GOT3 (cell line): ENCODE results near the gene CUL9.

Source experiments
- DNase-seq: peaks from one replicate; lab custom pipeline; 2025; ENCODE audit warnings: mixed read lengths; lab: John Stamatoyannopoulos, UW

The CUL9 gene

DNA sequence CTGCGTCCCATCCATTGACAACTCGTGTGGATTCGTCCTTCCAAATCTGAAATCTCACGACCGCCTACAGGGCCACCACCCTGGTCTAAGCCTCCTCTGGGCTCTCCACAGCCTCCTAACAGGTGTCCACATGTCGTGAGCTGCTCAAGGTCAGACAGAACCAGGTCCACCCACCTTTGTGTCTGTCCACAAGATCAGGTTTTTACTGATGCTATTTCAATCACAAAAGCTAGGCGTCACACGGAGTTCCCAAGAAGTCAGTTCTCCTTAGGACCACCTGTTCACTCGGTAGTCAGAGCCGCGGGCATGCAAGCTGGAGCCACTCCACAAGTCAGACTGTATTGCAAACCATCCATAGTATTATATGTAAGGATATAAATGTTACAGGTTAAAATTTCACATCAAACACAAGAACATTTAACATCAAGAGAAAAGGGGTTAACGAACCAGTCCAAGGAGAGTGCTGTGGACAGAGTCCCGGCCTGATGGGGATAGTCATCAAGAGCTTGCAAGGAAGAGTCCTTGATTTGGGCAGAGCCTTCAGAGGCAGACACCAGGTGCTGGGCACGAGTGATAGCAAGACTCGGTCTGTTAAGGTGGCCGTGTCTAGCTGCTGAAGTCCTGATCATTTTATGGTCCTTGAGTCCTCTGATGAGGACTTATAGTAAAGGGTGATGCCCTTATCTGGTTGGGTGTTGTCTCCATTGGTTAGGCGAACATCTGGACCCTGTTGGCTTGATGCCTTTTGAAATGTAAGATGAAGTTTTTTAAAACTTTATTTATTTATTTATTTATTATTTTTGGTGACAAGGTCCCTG lies 48.0 kb downstream of the CUL9 start:
- no peak for DNase-seq

DNA sequence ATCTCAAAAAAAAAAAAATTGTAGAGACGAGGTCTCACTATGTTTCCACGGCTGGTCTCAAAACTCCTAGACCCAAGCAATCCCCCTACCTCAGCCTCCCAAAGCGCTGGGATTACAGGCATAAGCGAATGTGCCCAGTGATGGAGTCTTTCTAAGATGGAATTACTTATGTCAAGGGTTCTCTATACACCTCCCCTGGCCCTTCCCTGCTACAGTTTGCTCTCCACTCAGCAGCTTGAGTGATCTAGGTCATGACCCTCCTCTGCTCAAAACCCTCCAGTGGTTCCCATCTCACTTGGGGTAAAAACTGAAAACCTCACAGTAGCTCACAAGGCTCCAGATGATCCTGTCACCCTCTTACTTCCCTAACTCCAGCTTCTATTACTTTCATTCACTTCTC lies 49.1 kb downstream of the CUL9 start:
- DNase-seq, result no peak

DNA sequence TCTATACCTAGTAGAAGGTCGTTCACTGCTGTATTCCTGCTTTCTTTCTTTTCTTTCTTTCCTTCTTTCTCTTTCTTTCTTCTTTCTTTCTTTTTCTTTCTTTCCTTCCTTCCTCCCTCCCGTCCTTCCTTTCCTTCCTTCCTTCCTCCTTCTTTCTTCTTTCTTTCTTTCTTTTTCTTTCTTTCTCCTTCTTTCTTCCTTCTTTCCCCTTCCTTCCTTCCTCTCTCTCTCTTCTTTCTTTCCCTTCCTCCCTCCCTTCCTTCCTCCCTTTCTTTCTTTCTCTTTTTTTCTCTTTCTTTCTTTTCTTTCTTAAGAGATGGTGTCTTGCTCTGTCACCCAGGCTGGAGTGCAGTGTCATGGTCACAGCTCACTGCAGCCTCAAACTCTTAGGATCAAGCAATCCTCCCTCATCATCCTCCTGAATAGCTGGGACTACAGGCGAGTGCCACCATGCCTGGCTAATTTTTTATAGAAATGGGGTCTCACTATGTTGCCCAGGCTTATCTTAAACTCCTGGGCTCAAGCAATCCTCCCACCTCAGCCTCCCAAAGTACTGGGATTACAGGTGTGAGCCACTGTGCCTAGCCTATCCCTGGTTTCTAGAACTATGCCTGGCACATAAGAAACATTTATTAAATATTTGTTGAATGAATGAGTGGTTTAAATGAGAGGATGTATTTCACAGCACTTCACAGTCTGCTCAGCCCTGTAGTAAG lies 49.9 kb downstream of the CUL9 start:
- DNase-seq, result no peak

DNA sequence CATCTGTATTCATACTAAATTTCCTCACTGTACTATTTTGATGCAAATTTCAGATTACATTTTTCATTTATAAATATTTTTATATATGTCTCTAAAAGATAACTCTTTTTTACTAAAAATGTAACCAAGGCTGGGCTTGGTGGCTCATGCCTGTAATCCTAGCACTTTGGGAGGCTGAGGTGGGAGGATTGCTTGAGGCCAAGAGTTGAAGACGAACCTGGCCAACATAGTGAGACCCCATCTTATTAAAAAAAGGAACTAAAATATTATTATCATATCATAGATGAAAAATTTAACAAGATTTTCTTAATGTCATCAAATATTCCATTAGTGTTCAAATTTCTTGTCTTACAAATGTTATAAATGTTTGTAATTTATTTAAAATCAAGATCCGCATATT lies 53.8 kb downstream of the CUL9 start:
- no peak for DNase-seq

DNA sequence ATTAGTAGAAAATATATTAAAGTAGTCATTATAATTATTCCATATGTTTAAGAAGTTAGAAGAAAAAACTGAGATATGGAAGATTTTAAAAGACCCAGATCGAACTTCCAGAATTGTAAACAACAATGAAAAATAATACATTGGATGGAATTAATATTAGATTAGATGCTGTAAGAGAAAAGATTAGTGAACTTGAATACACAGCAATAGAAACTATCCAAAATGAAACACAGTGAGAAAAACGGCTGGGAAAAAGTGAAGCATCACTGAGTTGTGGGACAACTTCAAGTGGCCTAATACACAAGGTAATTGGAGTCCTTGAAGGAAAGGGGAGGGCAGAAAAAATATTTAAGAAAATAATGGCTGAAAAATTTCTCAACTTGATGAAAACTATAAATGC lies 57.1 kb downstream of the CUL9 start:
- DNase-seq, result no peak

DNA sequence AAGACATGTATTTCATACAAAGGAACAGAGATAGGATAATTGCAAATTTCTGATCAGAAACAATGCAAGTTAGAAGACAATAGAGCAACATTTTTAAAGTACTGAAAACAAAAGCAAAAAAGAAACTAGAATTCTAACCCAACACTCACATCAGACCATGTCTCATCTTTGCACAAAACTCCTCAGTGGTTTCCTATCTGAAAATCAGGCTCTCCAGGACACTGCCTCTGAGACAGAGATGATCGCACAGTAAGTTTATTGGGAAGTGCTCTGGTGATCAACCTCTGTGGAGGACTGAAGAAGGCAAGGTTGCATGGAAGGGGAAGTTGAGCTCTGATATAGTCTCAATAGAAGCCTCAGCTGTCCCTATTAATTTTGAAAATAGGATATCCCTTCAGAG lies 59.0 kb downstream of the CUL9 start:
- no peak for DNase-seq

DNA sequence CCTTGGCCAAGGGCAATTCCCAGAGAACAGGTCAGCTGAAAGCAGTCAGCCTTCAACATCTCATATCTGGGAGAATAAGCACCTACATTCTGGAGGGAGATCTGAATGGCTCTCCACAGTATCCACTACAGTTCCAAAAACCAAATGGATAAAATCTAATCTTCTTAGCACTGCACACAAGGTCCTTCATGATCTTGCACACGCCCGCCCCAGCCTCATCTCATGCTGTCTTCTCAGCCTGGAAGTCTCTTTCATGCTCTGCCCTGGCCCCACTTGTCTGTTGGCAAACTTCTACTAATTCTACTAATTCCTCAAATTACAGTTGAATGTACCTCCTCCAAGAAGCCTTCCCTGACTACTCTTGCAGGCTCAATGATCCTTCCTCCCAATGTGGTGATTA lies 59.5 kb downstream of the CUL9 start:
- no peak for DNase-seq

DNA sequence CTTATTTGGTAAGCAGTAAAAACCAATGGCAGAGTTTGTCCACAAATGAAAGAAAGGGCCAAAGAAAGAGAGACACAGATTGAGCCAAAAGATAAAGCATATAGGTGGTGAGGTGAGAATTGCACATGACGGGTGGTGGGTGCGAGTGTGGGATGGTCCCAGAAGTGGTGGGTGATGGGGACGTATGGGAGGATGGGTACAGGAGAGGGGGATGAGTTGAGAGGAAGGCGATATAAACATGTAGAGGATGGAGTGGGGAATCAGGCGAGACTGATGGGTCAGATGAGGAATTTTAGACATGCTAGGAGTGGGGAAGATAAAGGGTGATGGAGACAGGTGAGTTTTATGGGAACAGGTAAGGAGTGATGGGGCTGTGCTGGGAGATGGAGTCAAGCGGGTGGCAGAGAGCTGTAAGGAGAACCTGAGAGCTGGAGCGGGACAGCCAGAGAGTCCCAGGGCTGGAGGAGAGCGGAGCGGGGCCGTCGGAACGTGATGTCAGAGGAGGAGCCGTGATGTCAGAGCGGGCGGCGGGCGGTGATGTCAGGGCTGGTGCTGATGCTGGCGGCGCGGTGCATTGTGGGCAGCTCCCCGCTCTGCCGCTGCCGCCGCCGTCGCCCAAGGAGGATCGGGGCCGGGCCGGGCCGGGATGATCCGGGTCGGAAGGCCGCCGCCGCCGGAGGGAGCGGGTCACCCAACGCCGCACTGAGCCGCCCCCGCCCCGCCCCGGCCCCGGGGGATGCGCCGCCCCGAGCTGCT lies 61.1 kb downstream of the CUL9 start, which contains the start of gene TTBK1:
Gene TTBK1 (plus strand): TSS at position 574 of the 756 bp plus-strand sequence. CDS start 3,180 bp downstream, outside the sequence.
- DNase-seq, result no peak

DNA sequence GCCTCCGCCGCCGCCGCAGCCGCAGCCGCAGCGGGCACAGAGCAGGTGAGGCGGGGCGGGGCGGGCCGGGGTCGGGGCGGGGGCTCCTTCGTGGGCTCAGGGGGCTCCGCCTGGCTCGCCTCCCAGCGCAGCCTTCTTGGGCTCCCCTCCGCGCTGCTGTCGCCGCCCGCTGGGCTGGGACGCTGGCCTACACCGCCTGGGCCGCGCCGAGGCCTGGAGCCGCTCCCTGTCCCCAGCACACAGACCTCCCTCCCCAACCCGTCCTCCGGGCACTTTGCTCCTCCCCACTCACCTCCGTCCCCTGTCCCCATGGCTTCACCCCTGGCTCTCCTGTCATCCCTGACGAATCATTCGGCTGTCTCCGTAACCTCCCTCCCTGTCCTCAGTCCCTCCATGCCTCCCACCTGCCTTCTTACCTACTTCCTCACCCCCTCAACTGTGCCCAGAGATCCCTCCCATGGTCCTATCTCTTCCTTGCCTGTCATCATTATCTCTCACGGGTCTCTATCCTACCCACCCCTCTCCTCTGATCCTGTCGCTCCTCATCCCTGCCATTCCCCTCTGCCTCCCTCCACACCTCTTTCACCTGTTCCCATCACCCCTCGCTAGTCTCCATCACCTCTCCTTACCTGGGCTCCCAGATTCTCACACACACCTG lies 61.8 kb downstream of the CUL9 start:
- DNase-seq, result no peak

DNA sequence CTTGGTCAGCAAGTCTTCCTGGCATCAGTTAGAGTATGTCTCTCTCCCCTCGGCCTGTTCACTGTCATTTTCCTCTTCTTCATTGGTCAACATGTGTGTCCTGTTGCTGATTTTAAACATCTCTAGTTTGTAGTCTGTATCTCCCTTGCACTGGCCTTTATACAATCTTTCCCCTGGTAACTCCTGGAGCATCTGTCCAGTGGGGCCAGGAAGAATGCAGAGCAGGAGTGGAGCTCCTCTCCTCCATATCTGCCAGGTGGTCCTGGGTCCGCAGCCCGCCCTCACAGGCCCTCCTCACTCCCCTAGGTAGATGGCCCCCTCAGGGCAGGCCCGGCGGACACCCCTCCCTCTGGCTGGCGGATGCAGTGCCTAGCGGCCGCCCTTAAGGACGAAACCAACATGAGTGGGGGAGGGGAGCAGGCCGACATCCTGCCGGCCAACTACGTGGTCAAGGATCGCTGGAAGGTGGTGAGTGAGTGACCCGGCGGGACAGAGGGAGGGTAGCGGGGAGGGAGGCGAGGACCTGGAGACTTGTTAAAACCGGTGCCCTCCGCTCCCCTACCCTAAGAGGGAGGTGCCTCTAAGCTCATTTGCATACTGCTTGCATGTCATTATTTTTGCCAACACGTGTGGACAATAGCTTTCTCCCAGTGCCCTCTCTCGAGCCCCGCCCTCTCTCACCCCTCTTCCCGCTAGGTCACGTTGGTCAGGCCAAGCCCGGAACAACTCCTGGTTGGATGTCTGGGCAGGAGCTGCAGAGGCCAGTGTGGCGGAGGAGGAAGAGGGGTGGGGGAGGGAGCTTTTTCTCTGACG lies 64.5 kb downstream of the CUL9 start:
- DNase-seq, result no peak

DNA sequence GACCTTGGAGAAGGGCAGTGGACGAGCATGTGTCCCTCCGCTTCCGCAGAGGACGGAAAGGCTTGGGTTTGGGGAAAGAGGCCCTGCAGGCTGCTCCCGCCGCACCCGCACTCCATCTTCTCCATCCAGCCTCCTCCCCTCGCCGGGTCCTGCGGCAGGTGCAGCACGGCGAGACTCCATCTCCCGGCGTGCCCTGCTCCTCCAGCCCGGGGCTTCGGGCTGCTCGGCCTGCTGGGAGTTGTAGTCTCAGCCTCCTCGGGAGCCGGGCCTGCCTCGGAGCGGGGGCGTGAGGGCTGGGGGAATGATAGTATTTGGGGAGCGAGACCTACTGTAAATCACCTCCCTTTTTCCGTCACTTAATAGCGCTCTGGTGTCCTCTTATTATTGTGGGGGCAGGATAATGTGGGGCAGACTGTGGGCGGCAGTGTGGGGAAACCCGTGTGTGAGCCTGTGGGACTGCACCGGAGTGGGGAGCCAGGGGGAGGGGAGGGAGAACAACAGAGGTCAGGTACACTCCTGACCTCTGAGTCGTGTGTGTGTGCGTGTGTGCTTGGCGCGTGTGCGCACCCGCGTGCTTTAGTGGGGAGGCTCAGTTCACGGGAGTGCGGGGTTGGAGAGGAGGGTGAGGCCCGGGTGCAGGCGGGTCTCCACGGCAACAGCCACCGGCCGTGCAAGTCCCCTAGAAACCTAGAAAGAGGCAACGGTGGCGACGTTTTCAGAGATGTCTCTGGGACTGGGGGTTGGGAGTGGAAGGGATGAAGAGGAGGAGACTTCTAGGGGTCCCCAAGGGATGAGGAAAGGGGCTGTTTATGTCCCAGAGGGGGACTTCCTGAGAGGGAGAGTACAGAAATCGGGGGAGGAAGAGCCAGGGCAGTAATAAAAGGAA lies 65.4 kb downstream of the CUL9 start:
- no peak for DNase-seq

DNA sequence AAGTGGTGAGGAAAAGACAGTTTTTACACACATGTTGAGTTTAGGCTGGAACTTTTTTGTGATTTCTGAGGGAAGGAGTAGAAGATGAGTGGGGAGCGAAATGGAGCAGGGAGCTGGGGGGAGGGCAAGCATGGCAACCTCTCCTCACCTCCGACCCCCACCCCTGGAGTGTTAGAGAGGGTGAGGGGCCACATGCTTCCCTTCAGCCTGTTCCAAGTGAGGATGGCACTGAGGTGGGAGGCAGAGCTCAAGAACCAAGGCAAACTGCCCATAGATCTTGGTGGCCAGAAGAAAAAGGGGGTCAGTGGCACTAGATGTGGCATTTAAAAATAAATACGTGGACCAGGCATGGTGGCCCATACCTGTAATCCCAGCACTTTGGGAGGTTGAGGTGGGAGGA lies 66.1 kb downstream of the CUL9 start:
- no peak for DNase-seq

DNA sequence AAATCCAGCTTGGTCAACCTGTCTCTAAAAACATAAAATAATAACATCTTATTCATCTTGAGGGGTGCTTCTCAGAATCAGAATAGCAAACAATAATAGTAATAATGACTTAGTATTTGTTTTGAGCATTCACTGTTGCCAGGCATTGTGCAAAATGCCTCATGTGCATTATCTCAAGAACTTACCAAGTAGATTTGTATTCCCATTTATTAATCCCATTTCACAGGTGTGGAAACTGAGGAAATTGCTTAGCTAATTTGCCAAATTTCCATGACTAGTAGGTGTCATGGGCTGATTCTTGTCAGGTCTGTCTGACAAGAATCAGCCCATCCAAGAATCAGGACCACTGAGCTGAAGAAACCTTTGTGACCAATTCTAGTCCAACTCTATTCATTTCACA lies 66.8 kb downstream of the CUL9 start:
- DNase-seq, result no peak

DNA sequence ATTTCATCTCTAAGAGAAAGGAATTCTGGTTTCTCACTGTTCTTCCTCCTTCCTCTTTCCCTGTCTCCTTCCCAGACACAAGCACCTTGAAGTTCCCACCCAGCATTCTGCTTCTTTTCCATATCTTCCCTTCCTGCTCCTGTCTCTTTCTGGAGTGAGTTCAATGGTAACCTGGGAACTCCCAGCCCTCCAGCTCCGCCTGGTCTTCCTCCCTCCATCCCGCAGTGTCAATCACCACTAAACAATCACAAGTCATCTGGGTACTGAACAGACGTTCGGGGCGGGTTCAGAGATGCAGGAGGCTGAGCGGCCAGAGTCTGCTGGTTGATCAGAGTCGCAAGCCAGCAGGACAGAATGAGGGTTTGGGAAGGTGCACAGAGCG lies 69.0 kb downstream of the CUL9 start:
- no peak for DNase-seq

DNA sequence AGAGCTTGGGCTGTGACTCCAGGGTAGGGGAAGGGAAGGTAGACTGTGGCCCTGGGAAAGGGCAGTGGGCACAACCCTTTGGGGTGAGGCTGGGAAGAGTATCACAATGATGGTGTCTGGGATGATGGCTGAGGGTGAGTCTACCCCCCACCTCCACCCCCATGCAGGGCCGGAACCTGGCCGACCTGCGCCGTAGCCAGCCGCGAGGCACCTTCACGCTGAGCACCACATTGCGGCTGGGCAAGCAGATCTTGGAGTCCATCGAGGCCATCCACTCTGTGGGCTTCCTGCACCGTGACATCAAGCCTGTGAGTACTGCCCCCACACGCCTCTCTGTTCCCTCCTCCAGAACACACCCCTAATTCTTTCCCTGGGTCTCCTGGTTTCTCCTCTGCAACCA lies 71.4 kb downstream of the CUL9 start:
- DNase-seq, result no peak

DNA sequence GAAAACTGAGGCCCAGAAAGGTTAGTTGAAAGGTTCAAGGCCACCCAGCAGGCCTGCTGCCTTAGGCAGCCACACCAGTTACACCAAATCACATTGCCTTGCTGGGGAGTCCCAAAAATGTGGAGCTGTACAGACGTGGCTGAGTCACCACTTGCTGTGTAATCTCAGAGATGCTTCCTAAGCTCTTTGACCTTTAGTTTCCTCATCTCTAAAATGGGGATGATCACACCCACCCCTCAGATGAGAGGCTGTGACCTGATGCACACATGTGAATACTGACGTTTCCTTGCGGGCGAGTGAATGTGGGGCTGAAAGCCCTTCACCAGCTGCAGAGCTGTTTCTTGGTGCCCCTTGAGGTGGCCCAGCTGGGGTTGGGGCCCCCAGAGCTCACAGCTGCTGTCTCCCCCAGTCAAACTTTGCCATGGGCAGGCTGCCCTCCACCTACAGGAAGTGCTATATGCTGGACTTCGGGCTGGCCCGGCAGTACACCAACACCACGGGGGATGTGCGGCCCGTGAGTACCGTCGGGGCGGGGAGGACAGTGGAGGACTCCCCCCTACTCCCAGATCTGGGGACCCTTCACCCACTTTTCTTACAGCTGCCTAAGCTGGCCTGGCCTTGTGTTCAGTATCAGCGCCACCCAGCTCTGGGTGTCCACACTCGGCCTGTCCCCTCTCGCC lies 72.3 kb downstream of the CUL9 start:
- no peak for DNase-seq

DNA sequence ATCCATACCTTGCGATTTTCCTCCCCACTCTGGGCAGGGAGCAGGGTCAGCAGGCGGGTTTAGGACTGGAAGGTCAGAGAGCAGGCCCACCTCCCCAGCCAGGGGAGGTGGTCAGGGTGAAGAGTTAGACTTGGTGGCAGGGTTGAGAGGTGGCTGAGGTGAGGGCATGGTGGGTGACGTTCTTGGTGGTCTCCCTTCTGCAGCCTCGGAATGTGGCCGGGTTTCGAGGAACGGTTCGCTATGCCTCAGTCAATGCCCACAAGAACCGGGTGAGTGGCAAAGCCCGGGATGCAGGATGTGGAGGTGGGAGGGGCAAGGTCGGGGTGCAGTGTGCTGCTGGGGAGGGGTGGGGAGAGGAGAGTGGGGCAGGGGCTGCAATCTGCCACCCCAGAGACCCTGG lies 72.8 kb downstream of the CUL9 start:
- DNase-seq, result no peak

DNA sequence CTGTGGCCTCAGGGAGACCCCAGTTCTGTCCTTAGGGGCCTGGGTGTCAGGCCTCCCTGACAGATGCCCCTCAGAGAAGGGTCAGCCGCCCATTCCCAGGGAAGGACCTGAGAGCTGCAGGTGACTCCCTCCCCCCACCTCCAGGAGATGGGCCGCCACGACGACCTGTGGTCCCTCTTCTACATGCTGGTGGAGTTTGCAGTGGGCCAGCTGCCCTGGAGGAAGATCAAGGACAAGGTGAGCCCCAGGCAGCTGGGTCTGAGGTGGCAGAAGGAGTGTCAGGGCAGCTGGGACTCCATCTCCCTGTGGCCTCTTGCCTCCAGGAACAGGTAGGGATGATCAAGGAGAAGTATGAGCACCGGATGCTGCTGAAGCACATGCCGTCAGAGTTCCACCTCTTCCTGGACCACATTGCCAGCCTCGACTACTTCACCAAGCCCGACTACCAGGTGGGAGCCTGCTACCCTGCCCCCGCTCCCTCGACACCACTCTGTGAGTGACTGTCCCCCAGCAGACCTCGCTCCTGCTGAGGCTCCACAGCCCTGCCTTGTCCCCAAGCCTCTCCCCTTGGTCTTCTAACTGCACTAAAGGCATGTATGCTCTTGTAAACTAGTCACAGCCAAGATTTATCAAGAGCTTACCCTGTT lies 73.5 kb downstream of the CUL9 start:
- DNase-seq, result no peak

DNA sequence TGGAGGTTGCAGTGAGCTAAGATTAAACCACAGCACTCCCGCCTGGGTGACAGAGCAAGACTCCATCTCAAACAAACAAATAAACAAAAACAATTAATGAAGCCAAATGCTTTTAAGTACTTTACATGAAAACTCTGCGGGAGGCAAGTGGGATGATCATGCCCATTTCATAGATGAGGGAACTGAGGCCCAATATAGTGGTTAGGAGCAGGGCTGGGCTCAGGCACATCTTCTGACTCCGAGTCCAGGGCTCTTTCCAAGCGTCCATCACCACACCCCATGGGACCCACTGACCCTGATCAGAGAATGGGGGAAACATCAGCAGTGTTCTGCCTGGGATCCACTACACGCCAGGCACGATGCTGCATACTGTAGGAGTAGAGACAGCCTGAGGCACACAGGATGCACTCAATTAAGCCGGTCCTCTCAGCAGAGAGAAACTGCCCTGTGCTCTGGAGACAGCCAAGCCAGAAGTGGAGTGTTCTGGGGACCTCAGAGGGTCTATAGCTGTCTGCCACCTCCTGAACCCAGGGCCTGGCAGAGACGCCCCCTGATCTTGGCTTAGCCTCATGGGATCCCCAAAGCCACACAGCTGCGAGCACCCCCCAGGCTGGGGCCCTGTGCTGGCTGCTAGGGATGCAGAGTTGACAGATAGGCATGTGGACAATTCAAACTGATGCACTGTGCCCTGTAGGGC lies 74.8 kb downstream of the CUL9 start:
- no peak for DNase-seq
